ENCODE measurements around the gene TREML1. TPM values are rescaled to one million over a fixed set of nuclear protein-coding genes. Genes with fewer than 3 reads are reported as not detected.

Gene TREML1
- total and polyA plus RNA-seq, 2 of the 8 experiments (the other 6 are each of a cell fraction or from before 2014, with no cell fraction given): 0.08 TPM; not detected in 1

GRCh38 chr6:41150671-41151070, 3.5 kb downstream of the TREML1 start (continued):
- TF ChIP-seq CTCF (IDR thresholded peaks at IDR 0.05; ENCODE audit: control extremely low read depth in 1 of 3, insufficient read depth in 1 of 3, low read depth in 1 of 3, low read length in 3 of 3) (peak in 2 of 3 experiments; percentile 28 to 44; a peak in 2 of 4 replicates), HDAC2 (IDR thresholded peaks at IDR 0.05; ENCODE audit: borderline replicate concordance in 1 of 2, low read depth in 2 of 2, low read length in 2 of 2) (no peak), POLR2A (IDR thresholded peaks at IDR 0.05; ENCODE audit: control extremely low read depth in 1 of 2, low read depth in 2 of 2, low read length in 2 of 2) (no peak), CBX5 (IDR thresholded peaks at IDR 0.05; ENCODE audit: low read depth, low read length) (no peak), RXRA (IDR thresholded peaks at IDR 0.05; ENCODE audit: insufficient read depth, low read depth, low read length) (no peak)
